Measurements from ENCODE around the gene PEA15. TPM values are rescaled to one million over a fixed set of nuclear protein-coding genes. Genes with fewer than 3 reads are reported as not detected.

Gene PEA15
- total RNA-seq, 2 donors from 2014 or later: 50.4 to 184 TPM

DNA sequence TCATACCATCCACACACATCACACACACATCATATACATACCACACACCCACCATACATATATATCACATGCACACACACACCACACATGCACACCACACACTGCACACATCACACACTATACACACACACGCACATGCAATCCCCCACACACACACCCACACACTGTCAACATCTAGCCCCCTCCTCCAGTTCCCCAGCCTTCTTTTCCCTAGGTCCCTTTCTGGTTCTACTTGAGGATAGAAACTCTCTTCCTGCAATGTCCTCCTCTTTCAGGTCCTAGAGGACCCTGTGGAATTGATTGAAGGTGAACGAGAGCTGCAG is 10.5 kb upstream of the PEA15 start:
- H3K27ac ChIP-seq: no peak overlapping the region
- peaks cover 3% of the 10 kb centered on the region for H3K4me1 ChIP-seq (replicated peaks)
- intact Hi-C loops (cut with DNase I): loop anchor here (5.0 kb wide), 1 partner anchor 58 kb away; no protein-coding TSS in a partner anchor
- 75% methylated on average over 2 of the region's 2 CpGs for WGBS
- TF ChIP-seq POLR2A (IDR thresholded peaks at IDR 0.05): no peak
- no peak for TF ChIP-seq POLR2AphosphoS5 (IDR thresholded peaks at IDR 0.05)
- TF ChIP-seq, protein P1, sequence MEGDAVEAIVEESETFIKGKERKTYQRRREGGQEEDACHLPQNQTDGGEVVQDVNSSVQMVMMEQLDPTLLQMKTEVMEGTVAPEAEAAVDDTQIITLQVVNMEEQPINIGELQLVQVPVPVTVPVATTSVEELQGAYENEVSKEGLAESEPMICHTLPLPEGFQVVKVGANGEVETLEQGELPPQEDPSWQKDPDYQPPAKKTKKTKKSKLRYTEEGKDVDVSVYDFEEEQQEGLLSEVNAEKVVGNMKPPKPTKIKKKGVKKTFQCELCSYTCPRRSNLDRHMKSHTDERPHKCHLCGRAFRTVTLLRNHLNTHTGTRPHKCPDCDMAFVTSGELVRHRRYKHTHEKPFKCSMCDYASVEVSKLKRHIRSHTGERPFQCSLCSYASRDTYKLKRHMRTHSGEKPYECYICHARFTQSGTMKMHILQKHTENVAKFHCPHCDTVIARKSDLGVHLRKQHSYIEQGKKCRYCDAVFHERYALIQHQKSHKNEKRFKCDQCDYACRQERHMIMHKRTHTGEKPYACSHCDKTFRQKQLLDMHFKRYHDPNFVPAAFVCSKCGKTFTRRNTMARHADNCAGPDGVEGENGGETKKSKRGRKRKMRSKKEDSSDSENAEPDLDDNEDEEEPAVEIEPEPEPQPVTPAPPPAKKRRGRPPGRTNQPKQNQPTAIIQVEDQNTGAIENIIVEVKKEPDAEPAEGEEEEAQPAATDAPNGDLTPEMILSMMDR (IDR thresholded peaks at IDR 0.05): no peak
- H3K4me3 ChIP-seq: no peak overlapping the region
- no peak for DNase-seq (ENCODE audit: low spot score)
- no peaks in the 10 kb centered on the region for H3K27me3 ChIP-seq (replicated peaks; ENCODE audit: insufficient read depth)
- no peaks in the 10 kb centered on the region for H3K36me3 ChIP-seq
- H3K9me3 ChIP-seq: no peaks in the 10 kb centered on the region

DNA sequence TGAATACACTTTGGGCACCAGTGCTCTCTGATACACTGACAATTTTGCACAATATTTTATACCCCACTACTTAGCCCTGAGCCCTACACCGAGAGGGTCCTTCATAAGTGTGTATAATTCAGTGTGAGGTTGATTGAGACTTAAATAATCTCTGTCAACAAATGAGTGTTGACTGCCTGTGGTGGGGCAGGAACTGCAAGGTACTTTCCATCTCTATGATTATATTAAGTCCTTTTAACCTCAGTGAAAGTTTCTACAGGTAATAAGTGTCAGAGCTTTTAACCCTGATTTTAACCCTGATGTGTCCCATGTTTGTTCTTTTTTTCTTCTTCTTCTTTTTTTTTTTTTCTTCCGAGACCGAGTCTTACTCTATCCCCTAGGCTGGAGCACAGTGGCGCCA is 9.0 kb upstream of the PEA15 start:
- Histone ChIP-seq H3K4me1 (replicated peaks) (peaks cover 3% of the 10 kb centered on the region), H3K36me3 (no peaks in the 10 kb centered on the region), H3K27ac (no peak overlapping the region), H3K9me3 (no peaks in the 10 kb centered on the region), H3K27me3 (replicated peaks; ENCODE audit: insufficient read depth) (no peaks in the 10 kb centered on the region), H3K4me3 (no peak overlapping the region)
- WGBS: 87% methylated on average over 4 of the region's 4 CpGs
- intact Hi-C loops (cut with DNase I): no loop called here
- DNase-seq (ENCODE audit: low spot score): no peak
- TF ChIP-seq POLR2A (IDR thresholded peaks at IDR 0.05) (no peak), POLR2AphosphoS5 (IDR thresholded peaks at IDR 0.05) (no peak)
- TF ChIP-seq, protein P1 (IDR thresholded peaks at IDR 0.05): no peak

DNA sequence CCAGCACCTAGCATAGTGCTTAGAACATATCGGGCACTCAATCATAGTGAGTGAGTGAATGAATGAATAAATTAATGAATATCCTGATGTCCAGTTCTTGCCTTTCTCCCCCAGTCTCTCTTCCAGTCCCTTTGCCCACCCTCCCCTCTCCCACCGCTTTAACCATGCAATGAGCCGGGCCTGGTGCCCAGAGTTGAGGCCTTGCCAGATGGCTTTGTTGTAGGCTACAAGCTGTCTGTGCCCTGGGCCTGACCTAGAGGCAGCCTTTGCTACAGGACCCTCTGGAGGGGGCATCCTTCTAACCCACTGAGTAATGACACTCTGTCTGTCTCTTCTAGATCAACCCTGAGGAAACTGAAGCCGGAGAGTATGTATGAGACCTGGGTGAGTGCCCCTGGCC is 8.0 kb upstream of the PEA15 start:
- DNase-seq (ENCODE audit: low spot score): no peak
- H3K9me3 ChIP-seq: no peaks in the 10 kb centered on the region
- H3K27ac ChIP-seq: no peak overlapping the region
- intact Hi-C loops (cut with DNase I): no loop called here
- H3K36me3 ChIP-seq: no peaks in the 10 kb centered on the region
- whole genome bisulfite sequencing: 94% methylated on average over 4 of the region's 4 CpGs
- no peak for TF ChIP-seq POLR2A (IDR thresholded peaks at IDR 0.05)
- TF ChIP-seq, protein P1 (IDR thresholded peaks at IDR 0.05): no peak
- TF ChIP-seq POLR2AphosphoS5 (IDR thresholded peaks at IDR 0.05): no peak
- no peaks in the 10 kb centered on the region for H3K27me3 ChIP-seq (replicated peaks; ENCODE audit: insufficient read depth)
- H3K4me1 ChIP-seq (replicated peaks): peaks cover 3% of the 10 kb centered on the region
- no peak overlapping the region for H3K4me3 ChIP-seq

DNA sequence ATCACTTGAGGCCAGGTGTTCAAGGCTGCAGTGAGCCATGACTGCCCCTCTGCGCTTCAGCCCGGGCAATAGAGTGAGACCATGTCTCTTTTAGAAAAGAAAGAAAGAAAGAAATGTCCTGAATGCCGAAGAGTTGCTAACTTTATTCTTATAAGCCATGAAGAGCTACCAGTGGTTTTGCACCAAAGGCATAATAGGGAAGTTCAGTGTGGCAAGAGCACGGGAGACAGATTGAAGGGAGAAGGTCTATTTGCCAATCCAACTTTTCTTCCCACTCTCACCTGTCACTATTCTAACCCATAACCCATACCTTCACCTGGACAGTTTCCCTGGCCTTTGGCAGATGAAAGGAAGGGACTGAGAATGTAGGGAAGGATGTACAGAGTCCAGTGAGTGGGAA is 4.4 kb upstream of the PEA15 start:
- Histone ChIP-seq H3K4me3 (no peak overlapping the region), H3K36me3 (no peaks in the 10 kb centered on the region), H3K4me1 (replicated peaks) (peaks cover 4% of the 10 kb centered on the region), H3K27me3 (replicated peaks; ENCODE audit: insufficient read depth) (no peaks in the 10 kb centered on the region), H3K9me3 (no peaks in the 10 kb centered on the region), H3K27ac (no peak overlapping the region)
- TF ChIP-seq, protein P1 (IDR thresholded peaks at IDR 0.05): no peak
- TF ChIP-seq POLR2AphosphoS5 (IDR thresholded peaks at IDR 0.05): no peak
- TF ChIP-seq POLR2A (IDR thresholded peaks at IDR 0.05): no peak
- intact Hi-C loops (cut with DNase I): loop anchor here (10.0 kb wide), 1 partner anchor 174 kb away; no protein-coding TSS in a partner anchor
- DNase-seq (ENCODE audit: low spot score): no peak
- 93% methylated on average over 4 of the region's 4 CpGs for WGBS

DNA sequence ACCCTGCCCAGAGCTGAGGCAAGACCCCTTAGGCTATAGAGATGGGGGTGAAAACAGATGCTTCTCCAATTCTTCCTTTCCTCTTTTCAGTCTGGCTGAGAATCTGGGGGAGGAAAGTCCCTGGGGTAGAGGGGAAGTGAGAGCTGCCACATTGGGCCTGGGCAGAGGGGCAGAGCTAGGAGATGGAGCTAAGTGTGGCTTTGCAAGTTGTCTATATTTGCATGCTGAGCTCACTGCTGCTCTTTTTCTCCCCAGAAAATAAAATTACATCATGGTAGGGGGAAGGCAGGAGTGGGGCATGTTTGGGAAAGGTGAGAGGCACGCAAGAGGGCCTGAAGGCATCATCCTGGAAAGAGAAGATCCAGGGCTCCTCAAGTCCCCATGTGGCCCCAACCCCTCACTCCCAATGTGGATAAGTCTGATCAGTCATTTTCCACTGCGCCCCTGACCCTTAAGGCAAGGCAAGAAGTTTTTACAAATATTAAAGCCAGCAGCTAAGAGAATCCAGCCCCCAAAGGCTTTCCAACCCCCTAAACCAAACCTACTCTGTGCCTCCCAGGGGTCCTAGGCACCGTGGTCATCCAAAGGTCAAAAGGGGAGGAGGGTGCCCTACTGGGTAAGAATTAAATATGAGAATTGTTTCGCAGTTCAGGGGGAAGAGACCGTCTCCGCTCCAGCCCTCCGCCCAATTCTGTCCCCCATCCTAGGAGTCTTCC is 500 bp upstream of the PEA15 start:
- Histone ChIP-seq H3K4me3 (peak overlapping the region; percentile 88 to 91), H3K9me3 (no peaks in the 10 kb centered on the region), H3K27ac (peak overlapping the region; percentile 90 to 93), H3K27me3 (replicated peaks; ENCODE audit: insufficient read depth) (no peaks in the 10 kb centered on the region), H3K4me1 (replicated peaks) (peaks cover 13% of the 10 kb centered on the region), H3K36me3 (no peaks in the 10 kb centered on the region)
- intact Hi-C loops (cut with DNase I): loop anchor here (10.0 kb wide), 1 partner anchor 170 kb away; no protein-coding TSS in a partner anchor
- TF ChIP-seq POLR2AphosphoS5 (IDR thresholded peaks at IDR 0.05) (no peak), POLR2A (IDR thresholded peaks at IDR 0.05) (no peak)
- TF ChIP-seq, protein P1 (IDR thresholded peaks at IDR 0.05): no peak
- 23% methylated on average over 7 of the region's 7 CpGs for WGBS
- DNase-seq (ENCODE audit: low spot score): no peak

Measured in prostate gland (tissue), 2 donors.